NCI-H82 treated with DMSO at 0.1 percent for 48 hours (cell line): ENCODE results near the gene TPH2.

Experiments used
- DNase-seq: peaks from one replicate; lab custom pipeline; 2025; ENCODE audit not compliant: unreplicated experiment; lab: John Stamatoyannopoulos, UW

TPH2 gene

DNA sequence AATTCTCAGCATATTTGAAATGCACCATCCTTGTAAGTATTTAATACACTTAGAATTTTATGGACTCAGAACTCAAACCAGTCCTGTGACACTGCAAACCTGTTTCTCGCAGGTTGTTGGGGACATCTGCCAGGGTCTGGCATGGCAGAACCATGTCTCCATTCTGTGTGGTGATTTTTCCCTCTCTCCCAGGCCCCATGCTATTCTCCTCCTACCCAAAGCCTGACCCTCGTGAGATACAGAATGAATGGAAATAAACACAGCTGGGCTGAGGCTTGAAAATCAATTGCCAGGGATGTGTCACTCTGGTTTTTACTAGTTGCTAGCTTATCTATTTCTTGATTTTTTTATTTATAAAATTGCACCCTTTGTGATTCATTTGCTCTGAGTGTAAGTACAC, 19.8 kb downstream of the TPH2 start:
- no peak for DNase-seq

DNA sequence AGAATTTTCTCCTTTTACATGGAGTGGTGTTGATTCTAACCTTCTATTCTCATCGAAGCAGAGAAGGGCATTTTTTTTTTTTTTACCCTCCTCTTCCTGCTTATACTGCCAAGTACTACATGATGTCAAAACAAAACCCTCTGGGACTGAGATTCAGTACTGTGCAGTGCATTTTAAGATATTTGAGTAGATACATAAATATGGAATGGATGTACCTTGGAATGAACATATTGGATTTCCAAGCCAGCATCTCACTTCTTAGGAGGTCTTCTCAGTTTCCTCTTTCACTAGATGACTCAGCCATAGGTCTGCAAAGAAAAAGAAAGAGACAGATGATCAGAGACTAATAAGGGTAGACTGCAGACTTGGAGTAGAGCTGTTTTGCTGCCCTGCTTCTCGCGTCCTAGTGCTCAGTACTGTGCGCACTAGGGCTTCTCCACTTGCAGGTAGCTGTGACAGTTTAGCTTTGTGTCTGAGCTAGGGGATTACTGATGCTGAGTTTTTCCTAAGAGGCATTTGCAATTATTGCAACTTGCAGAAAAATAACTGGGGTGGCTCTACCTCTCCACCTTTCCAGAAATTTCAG, 20.4 kb downstream of the TPH2 start:
- DNase-seq = no peak

DNA sequence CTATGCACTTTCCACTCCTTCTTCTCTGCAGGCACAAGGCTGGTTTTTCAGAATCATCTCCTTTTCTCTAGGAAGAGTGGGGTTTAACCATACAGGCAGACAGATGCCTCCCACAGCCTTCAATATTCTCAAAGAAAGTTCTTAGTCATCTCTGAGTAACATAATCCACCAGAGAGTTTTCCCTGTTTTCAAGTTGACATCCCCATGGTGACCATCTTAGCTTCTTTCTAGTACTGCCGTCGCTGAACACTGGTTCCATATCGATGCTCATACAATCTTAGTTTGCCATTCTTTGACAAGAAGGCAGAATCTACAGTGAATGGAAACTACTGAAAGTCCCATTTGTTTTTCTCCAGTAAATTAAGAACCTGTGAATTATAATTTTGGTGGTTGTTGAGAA, 28.6 kb downstream of the TPH2 start:
- DNase-seq = no peak

DNA sequence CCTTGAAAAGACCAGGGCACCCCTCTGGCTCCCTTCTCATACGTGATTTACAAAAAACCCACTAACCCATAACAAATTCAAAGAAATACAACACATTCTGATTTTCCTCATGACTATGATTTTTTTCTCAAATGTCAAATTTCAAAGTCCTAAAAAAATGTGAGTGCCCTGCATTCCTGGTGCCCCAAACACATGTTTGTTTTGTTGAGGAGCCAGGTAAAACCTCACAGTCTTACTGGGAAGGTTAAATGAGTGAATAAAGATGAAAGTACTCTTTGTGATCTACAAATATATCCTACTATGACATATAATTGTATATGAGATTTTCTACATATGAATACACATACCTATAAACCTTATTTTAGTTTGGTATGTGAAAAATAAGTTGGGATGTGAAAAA, 30.7 kb downstream of the TPH2 start:
- DNase-seq = no peak

DNA sequence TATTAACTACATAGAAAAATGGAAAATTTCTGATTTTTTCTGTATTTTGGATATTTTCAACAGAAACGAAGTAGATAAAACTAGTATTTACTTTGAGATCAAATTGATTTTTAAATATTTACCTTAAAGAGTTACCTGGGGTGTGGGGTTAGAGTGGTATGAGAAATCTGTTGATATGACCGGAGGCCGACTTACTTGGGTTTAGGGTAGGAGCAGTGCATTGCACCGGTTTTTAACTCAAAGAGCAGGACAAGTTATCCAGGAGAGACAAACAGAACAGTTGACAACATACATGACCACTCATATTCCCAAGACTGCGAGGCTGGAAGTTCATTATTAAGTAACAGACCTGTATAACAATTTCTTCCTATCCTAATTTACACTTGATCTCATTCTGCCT, 31.4 kb downstream of the TPH2 start:
- no peak for DNase-seq

DNA sequence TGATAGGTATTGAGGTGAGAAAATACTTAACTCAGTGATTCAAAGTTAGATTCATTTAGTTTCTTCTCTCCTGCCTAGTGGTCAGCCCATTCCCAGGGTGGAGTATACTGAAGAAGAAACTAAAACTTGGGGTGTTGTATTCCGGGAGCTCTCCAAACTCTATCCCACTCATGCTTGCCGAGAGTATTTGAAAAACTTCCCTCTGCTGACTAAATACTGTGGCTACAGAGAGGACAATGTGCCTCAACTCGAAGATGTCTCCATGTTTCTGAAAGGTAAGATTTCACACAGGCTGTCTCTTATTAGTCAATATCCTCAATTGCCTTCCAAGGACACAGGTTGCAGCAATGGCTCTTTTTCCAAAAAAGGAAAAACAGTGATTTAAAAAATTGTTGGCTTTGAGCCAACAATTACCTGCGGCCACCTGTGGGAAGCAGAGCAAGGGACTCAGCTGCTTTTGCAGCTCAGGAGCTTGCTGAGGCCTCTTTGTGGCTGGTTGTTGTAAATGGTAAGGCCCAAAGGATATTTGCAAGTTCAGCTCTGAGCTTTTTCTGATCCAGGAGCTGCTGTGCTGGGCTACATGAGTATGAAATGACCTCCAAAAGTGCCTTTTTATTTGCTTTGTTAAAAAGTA, 33.9 kb downstream of the TPH2 start:
- no peak for DNase-seq

DNA sequence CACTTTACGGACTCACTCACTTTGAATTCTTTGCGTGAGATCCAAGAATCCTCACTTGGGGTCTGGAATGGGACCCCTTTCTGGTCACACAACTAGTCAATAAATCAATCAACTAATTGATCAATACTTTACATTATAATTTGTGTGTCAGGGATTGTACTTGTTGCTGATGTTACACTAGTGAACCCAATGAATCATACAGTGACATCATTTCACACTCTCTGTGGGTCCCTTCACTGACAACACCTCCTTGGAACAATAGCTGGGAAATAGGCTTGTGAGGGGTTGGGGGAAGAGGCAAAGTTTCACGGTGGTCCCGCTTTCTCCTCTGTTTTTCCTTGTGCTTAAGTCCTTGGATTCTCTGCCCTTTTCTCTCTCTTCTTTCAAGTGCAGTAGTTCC, 35.0 kb downstream of the TPH2 start:
- no peak for DNase-seq

DNA sequence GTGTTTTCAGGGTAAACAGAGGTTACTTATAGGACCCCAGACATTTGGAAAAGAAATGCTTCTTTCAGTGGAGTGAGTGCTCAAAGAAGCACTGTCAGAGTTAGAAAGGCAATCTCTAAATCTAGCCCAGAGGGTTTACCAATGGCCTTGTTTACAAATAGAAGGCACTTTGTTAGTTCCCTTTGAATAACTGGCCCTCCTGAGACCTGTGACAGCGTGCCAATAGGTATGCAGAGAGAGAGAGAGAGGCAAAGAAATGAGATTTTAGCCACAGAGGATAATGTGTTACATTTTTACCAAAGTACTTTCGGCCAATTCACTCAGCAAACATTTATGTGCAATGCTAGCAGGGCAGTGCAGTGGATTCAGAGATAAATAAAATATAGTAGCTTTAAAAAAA, 41.9 kb downstream of the TPH2 start:
- no peak for DNase-seq

DNA sequence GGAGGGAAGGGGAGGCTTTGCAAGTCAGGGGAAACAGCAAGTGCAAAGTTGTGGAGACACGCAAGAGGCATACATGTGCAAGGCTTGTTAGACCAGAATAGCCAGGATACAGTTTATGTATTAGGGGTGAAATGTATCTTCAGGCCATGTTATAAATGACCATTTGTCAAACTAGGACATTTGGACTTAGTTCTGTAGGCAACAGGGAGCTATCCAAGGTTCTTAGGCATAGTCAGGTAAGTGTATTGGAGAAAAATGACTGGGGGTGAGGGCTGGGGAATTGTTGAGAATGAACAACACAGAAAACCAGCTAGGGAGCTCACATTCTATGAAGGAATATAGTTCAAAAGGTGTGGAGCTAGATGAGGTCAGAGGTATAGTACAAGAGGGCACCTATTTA, 42.5 kb downstream of the TPH2 start:
- DNase-seq = no peak

DNA sequence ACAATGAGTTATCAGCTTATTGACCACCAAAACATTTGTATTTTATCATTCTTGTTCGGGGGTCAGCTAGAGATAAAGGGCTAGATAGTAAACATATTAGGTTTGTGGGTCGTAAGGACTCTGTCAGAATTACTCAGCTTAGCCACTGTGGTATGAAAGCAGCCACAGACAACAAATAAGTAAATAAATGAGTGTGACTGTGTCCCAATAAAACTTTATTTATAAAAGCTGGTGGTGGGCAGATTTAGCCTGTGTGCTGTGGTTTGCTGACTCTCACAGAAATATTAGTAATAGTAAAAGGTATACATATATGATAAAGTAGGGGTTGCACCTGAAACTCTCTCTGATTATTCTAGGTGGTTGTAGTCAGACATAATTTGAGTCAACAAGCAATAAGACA, 56.1 kb downstream of the TPH2 start:
- no peak for DNase-seq

DNA sequence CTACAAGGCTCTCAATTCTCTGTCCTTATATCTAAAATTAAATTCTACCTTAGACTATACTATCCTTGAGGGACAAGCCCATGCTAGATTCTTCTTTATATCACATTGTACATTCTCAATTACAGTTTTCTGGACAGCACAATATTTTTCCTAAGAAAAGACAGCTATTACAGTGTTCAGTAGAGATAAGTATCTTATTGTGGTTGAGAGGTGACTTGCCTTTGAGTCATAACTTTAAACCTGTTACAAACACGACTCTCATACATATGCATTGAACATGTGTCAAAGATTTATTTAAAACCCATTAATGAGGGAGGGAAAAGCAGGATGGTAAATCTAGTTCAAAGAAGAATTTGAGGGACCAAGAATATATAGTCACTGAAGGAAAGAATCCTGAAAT, 61.1 kb downstream of the TPH2 start:
- DNase-seq = no peak

DNA sequence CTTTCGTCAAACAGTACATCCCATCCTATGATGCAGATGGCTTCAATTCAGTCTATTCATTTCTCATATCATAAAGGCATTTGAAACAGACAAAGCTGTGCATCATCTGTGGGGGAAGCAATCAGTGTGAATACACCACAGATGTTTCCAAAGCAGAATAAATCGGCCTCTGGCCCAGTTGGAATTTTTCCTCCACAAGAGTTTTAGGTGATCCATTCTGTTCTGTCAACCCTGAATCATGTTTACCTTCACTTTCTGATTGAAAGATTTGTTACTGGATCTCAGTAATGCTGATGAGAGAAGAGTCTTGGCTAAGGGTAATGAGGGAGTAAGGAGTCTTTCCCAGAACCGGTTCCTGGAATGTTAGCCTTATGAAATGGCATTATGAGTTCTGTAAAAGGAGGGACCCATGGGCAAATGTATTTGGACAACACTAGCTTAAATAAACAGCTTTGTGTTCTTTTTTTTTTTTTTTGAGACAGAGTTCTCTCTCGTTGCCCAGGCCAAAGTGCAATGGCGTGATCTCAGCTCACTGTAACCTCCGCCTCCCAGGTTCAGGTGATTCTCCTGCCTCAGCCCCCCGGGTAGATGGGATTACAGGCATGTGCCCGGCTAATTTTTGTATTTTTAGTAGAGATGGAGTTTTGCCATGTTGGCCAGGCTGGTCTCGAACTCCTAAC, 62.5 kb downstream of the TPH2 start:
- DNase-seq = no peak

DNA sequence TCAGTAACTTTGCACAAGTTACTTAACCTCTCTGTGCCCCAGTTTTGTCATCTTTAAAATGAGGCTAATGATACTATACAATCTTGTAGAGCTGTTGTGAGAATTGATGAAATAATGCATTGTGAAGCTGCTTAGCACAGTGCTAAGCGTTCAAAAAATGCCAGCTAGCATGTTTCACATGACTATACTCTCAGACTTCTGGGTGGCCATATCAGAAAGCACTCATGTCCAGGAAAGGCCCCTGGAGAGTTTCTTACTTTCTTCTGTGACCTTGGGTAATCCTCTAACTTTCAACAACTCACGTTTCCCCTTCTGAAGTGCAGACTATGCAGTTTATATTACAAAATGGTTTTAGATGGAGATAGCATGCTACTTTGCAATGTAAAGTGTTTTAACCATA, 68.1 kb downstream of the TPH2 start:
- DNase-seq = no peak

DNA sequence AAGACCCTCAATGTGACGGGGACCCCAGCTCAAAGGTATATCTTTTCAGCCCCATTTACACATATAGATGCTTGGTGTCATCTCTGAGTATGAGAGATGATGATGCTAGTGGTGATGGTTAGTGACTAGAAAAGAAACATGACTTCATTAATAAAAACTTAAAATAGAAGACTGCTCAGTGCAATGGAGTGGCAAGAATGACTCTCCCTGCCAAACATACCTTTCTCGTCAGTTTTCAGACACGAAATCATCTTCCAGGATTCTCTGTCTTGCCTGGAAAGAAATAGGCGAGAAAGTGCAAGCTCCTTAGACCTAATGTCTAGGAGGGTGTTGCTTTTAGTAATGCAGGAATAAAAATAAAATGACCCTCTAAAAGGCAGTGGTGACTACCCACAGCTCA, 71.7 kb downstream of the TPH2 start:
- no peak for DNase-seq

DNA sequence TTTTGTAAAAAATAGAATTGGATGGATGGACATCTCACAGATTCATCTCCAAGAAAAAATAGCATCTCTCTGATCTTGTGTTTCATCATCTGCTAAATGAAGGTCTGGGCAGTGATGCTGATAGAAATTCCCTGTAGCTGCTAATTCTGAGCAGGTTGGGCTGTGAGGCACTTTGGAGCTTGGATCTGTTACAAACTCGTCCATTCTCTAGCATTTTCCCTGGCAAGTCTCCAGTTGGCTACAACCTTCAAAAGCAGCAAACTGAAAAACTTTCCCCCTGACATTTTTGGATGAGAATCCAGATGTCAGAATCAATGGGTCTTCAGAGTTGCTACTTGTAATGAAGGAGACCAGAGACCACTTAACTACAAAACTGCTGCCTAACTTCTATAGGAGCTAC, 72.7 kb downstream of the TPH2 start:
- DNase-seq = no peak

DNA sequence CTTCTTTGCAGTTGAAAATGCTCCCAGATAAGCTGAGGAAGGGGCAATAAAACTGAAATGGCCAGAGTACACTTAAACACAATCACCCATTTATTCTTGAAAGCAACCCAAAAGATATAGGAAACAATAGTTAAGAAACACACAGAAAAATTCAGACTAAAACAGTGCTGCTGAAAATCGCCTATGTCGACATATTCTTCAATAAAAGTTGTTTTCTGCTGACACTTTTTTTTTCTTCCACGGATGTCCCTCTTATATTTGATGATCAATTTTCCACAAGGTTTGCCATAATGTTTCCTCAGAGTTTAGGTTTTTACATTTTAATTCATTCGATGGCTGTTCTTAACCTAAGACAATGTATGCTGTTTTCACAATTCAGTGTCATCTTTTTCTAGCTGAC, 74.2 kb downstream of the TPH2 start:
- no peak for DNase-seq

DNA sequence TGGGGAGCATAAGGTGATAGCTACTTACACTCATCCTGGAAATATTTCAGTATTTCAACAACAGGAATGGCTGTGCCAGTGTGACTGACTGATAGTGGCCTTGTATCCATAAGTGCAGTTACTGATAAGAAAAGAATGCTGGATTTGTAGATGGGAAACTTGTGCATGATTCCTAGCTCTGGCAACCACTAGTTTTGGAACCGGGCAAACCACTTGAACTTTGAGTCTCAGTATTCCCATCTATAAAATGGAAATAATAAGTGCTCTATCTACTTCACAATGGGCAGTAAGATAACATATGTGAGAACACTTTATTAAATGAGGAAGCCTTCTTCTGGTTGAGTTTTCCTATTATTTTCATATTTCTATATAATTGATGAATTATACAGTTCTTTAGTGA, 77.2 kb downstream of the TPH2 start:
- no peak for DNase-seq

DNA sequence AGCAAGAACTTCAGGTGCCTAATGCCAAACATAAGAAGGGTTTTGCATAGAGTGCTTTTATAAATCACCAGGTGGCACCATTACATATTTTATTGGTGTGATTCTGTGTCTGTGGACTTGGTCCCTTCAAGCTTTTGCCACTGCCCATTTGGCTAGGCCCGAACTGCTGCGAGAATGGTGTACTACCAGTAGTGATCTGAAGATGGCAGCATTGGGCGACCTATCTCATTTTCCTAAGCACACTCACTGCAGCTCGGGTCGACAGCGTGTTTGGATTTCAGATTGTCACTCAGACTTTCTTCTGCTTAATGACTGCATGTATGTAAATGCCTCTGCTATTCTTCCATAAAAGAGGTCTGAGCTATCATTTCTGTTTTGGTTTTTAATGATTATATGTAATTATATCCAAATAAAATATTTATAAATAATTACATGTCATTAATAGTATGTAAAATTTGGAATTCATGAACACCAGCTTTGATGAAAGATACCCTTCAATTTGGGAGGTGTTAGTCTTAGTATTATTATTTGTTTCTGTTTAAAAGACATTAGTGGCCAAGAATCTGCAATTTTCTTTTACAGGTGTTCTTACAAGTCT, 78.5 kb downstream of the TPH2 start:
- DNase-seq = peak; percentile 76

DNA sequence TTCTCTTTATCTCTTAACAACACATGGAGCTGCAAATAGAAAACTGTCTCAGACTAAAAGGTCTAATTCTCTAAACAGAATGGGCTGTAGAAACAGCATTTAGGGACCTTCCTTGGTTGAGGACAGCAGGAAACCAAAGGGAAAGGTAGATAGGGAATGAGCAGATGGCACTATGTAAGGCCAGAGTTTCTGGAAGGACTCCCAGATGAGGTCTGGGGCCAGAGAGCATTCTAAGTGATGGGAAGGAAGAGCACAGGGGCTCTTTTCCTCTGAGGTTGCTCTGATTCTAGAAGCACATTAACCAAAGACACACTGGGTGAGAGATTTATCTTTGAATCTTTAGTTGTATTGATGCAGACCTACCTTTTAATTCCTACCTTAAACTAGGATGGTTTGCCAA, 79.4 kb downstream of the TPH2 start:
- DNase-seq = no peak

DNA sequence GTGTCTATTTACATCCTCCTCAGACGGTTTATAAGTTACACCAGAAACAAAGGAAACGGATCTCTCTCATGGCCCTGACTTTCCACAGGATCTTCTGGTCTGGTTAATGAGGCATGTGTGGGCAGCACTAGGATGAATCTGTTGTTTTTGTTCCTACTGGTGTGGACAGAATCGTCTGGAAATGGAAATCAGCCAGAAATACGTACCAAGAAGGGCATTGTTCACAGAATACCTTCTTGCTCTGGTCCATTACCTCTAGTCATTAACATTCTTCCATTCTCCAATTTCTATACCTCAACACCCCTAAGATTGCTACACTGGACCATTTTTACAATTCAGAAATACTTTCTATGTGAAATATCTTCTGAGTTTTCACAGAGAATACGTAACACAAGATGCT, 86.0 kb downstream of the TPH2 start:
- no peak for DNase-seq

DNA sequence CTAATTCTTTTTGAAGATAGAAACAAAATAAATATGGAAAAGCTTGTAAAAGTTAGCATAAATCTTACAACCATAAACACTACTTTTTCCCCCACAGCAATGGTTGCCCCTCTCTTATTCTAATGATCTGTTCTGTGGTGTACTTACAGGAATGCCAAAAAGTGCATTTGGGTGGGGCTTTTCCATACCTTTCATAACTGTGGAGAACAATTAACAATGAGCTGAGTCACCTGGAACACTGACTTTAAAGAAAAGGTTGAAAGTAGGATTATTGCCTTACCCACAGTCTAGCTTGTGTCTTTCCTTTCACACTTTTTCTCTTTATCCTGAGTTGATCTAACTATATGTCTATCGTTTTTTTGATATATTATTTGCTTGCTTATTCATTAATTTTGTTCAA, 86.9 kb downstream of the TPH2 start:
- DNase-seq = no peak

DNA sequence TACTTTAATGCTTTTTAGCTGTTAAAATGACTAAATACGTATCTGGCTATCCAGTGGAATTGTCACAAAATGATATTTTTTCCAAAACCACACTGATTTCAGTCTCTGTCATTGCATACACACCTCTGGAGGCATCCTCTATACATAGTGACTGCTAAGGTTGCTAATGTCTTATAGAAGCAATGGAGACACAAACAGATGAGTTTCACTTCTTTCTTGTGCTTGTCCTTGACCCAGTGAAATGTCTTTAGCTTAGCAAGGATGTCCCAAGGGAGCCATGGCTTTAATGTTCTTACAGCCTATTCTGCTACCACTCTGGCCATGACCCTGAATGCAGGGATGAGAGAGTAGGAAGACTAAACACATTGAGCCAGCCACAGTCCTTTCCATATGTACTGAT, 90.3 kb downstream of the TPH2 start:
- no peak for DNase-seq

DNA sequence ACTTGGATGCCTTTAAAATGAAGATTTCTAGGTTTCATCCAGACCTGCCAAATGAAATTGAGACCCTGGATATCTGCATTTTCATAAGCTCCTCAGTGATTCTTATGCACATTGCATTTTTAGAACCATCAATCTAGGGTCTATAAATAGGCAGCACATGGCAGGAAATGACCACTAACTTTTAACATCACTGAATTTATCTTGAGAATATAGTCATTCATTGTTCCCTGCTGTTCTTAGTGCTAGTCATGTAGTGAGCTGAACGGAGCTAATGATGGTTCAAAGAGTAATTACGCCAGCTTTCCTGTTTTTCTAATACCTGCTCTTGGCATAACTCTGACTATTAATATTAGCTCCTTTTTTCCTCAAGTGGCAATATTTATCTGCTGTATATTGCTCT, 91.6 kb downstream of the TPH2 start:
- no peak for DNase-seq
